ENCODE results near the gene RFNG. TPM values are rescaled to one million over a fixed set of nuclear protein-coding genes. Genes with fewer than 3 reads are reported as not detected.

Gene RFNG
- total RNA-seq, 1 donor from 2014 or later: 43.4 TPM

GRCh38 chr17:82054351-82055022, 2.9 kb upstream of the RFNG start:
- Mint-ChIP-seq H3K36me3 (no peaks in the 10 kb centered on the region), H3K4me1 (ENCODE audit: unreplicated experiment) (no peaks in the 10 kb centered on the region), H3K4me3 (peak overlapping the region; percentile 52), H3K27me3 (no peaks in the 10 kb centered on the region), H3K9me3 (no peaks in the 10 kb centered on the region), H3K27ac (no peak overlapping the region)
- no peak for DNase-seq (ENCODE audit: extremely low spot score, unreplicated experiment)
- TF ChIP-seq CTCF (conservative IDR thresholded peaks at IDR 0.05): no peak

GRCh38 chr17:82053556-82054263, 2.1 kb upstream of the RFNG start:
- TF ChIP-seq CTCF (conservative IDR thresholded peaks at IDR 0.05): no peak
- H3K4me3 Mint-ChIP-seq: peak overlapping the region; percentile 81
- H3K4me1 Mint-ChIP-seq (ENCODE audit: unreplicated experiment): no peaks in the 10 kb centered on the region
- H3K27ac Mint-ChIP-seq: peak overlapping the region; percentile 43
- H3K36me3 Mint-ChIP-seq: no peaks in the 10 kb centered on the region
- no peak for DNase-seq (ENCODE audit: extremely low spot score, unreplicated experiment)
- no peaks in the 10 kb centered on the region for H3K27me3 Mint-ChIP-seq
- no peaks in the 10 kb centered on the region for H3K9me3 Mint-ChIP-seq

GRCh38 chr17:82053130-82053529, 1.5 kb upstream of the RFNG start:
- TF ChIP-seq CTCF (conservative IDR thresholded peaks at IDR 0.05): no peak
- DNase-seq (ENCODE audit: extremely low spot score, unreplicated experiment): no peak
- H3K9me3 Mint-ChIP-seq: no peaks in the 10 kb centered on the region
- H3K36me3 Mint-ChIP-seq: no peaks in the 10 kb centered on the region
- H3K27ac Mint-ChIP-seq: peak overlapping the region; percentile 43
- no peaks in the 10 kb centered on the region for H3K4me1 Mint-ChIP-seq (ENCODE audit: unreplicated experiment)
- H3K4me3 Mint-ChIP-seq: peak overlapping the region; percentile 81
- H3K27me3 Mint-ChIP-seq: no peaks in the 10 kb centered on the region

- Mint-ChIP-seq H3K9me3 (no peaks in the 10 kb centered on the region), H3K27ac (no peak overlapping the region), H3K27me3 (no peaks in the 10 kb centered on the region), H3K36me3 (no peaks in the 10 kb centered on the region), H3K4me3 (peak overlapping the region; percentile 81), H3K4me1 (ENCODE audit: unreplicated experiment) (no peaks in the 10 kb centered on the region)
- DNase-seq (ENCODE audit: extremely low spot score, unreplicated experiment): no peak
- no peak for TF ChIP-seq CTCF (conservative IDR thresholded peaks at IDR 0.05)
Measured at GRCh38 chr17:82052638-82053059, 1.0 kb upstream of the RFNG start.

GRCh38 chr17:82050761-82051641, 610 bp downstream of the RFNG start:
- Mint-ChIP-seq H3K27me3 (no peaks in the 10 kb centered on the region), H3K36me3 (peaks cover 5% of the 10 kb centered on the region), H3K9me3 (no peaks in the 10 kb centered on the region), H3K27ac (peak overlapping the region; percentile 77), H3K4me1 (ENCODE audit: unreplicated experiment) (no peaks in the 10 kb centered on the region), H3K4me3 (peak overlapping the region; percentile 90)
- TF ChIP-seq CTCF (conservative IDR thresholded peaks at IDR 0.05): no peak
- DNase-seq (ENCODE audit: extremely low spot score, unreplicated experiment): no peak
